ENCODE measurements around the gene GSTT2.

GSTT2 gene

DNA sequence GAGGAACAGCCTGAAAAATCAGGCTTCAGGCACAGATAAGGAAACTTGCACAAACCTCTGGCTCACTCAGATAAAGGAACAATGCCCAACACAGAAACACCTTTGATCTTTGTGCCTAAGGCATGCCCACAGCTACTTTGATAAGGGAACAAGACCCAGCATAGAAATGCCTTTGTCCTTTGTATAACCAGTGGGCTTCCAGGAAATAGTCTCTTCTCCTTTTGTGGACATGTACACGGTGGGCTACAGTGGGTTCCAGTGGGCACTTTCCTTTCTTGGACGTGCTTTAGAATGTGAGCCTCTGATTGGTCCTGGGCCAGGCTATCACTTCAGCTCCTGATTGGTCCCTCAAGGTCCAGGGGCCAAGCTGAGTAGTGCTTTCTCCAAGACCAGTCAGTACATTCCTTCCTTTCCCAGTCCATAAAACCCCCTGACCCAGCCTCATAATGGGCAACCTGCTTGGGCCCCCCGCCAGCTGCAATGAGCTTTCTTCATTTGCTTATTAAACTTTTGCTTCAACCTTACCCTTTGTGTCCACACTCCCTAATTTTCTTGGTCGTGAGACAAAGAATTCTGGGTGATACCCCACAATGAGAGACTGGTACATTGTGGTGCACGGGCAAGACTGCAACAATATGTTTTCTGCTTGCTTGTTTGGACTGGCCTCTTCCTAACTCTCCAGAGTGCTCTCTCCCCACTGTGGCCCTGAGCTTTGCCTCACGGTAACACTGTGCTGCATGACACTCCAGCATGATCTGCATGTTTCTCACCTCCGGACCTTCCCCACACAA, 29.5 kb downstream of the GSTT2 start:
- DNase-seq: no peak

DNA sequence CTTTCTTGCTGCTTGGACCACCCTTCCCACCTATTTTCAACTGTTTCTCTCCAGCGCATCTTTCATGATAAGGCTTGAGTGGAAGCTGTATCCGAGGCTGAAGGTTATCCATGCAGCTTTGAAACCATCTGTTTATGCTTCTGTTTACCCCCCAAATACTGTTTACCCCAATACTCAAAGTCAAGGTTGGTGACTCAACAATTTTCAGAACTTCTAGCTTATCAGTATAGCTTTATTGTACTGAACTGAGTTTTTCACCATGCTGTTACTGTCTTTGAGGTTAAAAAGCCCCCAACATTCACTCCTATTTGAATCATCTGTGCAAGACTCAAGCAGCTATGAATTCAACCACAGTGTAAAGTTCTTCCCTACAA, 30.1 kb downstream of the GSTT2 start:
- no peak for DNase-seq

DNA sequence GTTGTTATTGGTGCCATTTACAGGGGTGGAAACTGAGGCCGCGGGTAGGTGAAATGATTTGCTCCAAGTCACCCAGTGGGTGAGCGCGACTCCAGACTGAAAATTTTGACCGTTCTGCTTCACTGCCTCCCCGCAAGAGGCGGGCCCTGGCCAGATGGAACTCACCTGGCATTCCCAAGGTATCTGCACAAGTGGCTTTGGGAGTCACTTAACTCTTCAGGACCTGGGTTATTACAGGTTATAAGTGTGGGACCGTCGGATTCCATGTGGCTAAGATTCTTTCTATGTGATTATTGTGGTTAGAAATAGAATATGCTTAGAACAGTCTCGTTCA, 31.8 kb downstream of the GSTT2 start:
- DNase-seq: no peak

DNA sequence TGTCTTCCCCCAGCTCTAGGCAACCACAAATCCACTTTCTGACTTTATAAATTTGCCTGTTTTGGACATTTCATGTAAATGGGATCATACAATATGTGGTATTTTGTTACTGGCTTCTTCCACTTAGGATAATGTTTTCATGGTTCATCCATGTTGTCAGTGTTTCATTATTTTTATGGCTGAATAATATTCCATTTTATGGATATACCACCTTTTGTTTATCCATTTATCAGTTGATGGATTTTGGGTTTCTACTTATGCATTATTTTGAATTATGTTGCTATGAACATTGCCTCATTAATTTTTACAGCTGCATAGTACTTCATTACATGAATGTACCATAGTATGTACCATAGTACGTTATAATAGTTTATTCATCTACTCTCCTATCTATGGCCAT, 36.2 kb downstream of the GSTT2 start:
- DNase-seq: no peak

DNA sequence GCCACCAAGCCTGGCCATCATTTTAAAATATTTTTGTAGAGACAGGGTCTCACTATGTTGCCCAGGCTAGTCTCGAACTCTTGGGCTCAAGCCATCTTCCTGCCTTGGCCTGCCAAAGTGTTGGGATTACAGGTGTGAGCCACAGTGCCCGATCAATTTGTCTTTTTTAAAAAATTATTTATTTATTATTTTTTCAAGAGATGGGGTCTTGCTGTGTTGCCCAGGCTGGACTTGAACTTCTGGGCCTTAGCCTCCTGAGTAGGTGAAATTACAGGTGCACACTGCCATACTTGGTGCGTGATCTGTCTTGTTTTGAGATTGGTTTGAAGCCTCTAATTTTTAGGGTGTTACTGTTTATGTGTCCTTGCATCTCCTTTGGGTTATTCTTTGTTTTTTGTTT, 41.4 kb downstream of the GSTT2 start:
- DNase-seq: no peak

DNA sequence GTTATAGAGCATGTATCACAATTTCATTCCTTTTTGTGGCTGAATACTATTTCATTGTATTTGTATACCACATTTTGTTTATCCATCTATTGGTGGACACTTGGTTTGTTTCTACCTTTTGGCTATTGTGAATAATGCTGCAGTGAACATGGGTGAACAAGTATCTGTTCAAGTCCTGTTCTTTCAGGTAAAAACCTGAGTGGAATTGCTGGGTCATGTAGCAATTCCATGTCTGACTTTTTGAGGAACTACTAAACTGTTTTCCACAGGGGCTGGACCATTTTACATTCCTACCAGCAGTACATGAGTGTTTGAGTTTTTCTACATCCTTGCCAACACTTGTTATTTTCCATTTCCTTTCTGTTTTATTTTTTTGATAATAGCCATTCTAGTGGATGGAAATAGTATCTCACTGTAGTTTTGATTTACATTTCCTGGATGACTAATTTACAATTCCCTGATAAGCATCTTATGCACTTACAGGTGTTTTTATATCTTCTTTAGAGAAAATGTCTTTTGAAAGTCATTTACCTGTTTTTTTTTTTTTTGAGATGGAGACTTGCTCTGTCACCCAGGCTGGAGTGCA, 43.4 kb downstream of the GSTT2 start:
- no peak for DNase-seq

DNA sequence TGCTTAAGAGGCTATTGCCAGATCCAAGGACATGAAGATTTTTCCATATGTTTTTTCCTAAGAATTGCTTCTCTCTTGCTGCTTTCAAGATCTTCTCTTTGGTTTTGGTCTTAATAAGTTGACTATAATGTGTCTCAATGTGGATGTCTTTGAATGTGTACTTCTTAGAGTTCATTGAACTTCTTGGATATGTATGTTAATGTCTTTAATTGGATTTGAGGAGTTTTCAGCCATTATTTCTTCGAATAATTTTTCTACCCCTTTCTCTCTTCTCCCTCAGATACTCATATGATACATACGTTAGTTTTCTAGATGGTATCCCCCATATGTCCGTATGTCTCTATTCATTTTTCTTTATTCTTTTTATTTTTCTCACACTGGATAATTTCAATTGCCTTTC, 44.4 kb downstream of the GSTT2 start:
- DNase-seq: no peak

DNA sequence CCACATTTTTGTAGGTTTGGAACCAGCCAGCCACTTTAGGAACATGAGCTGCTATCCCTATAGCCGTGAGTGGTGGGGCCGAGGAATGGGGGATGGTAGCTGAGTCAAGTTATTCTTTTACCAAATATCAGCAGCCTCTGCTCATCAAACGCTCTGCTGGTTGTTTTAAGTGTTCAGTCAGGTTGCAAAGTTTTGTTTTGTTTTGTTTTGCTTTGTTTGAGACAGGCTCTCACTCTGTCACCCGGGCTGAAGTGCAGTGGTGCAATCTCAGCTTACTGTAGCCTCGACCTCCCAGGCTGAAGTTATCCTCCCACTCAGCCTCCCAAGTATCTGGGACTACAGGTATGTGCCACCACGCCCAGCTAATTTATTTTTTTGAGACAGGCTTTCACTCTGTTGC, 45.5 kb downstream of the GSTT2 start:
- DNase-seq: no peak

DNA sequence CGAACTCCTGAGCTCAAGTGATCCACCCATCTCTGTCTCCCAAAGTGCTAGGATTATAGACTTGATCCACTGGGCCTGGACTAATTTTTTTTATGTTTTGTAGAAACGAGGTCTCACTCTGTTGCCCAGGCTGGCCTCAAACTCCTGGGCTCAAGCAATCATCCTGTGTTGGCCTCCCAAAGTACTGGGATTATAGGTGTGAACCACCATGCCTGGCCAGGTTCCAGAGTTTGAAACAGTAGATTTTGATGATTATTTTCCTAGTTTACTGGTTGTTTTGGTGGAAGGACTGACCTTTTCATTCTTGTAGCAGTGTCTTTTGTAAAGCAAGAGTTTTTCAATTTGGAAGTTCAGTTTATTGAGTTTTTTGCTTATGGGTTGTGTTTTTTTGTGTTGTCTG, 46.1 kb downstream of the GSTT2 start:
- DNase-seq: no peak

DNA sequence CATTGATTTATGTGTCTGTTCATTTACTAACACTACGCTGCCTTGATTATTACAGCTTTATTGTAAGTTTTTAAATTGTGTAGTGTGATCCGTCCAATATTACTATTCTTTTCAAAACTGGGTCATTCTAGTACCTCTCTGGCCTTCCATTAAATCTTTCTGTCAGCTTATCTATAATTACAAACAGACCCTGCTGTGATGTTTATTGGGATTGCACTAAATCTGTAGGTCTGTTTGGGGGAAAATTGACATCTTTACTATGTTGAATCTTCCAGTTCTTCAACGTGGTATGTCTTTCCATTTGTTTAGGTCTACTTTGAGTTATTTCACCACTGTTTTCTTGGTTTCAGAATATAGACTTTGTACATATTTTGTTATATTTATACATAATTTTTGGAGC, 46.8 kb downstream of the GSTT2 start:
- no peak for DNase-seq

DNA sequence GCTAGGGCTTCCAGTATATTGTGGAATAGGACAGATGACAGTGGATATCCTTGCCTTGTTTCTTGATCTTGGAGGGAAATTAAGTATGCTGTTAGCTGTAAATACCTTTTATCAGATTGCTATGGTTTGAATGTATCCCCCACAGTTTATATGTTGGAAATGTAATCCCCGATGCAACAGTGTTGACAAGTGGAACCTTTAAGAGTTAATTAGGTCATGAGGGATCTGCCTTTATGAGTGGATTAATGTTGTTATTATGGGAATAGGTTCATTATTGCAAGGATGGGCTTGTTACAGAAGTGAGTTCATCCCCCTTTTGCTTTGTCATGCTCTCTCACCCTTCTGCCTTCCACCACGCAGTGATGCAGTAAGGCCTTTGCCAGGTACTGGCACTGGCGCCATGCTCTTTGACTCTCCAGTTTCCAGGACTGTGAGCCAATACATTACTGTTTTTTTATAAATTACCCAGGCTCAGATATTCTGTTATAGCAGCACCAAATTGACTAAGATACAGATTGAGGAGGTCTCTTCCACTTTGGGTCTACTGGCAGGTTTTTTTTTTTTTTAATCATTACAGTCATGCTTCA, 47.5 kb downstream of the GSTT2 start:
- DNase-seq: no peak

DNA sequence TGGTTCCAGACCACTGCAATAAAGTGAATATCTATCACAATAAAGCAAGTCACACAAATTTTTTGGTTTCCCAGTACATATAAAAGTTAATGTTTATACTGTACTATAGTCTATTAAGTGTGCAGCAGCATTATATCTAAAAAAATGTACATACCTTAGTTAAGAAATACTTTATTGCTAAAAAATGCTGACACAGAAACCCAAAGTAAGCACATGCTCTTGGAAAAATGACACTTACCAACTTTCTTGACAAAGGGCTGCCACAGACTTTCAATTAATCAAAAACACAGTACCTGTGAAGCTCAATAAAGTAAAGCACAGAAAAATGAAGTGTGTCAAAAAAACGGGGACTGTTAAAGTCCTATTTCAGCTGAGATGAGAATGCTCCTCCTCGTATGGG, 48.1 kb downstream of the GSTT2 start:
- DNase-seq: no peak

DNA sequence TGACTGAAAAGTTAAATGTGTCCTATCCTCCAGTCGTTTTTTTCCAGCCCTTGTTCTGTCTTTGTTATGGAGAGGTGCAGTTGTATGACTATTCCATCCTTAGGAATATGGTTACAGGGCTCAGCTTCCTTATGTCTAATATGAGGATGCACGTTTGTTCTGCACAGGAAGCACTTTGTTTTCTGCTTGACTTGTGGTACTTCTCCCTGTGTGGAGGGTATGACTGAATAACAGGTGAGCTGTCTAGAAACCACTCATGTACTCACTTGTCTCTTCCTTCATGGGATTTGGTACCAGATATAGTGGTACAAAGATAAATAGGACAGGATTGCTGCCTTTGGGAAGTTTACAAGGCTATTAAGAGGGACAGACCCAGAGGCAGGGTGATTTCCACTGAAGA, 48.6 kb downstream of the GSTT2 start:
- no peak for DNase-seq

DNA sequence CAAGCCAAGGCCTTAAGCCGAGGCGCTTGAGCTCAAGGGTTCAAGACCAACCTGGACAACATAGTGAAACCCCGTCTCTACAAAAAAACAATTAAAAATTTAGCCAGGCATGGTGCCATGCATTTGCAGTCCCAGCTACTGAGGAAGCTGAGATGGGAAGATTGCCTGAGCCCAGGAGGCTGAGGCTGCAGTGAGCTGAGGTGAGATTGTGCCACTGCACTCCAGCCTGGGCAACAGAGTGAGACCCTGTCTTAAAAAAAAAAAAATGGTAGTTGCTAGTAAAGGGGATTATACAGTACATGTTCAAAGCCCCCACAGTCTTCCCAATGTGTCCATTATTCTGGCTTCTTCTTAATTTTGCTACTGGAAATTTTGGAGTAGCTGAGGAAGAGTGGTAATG, 49.4 kb downstream of the GSTT2 start:
- DNase-seq: no peak

DNA sequence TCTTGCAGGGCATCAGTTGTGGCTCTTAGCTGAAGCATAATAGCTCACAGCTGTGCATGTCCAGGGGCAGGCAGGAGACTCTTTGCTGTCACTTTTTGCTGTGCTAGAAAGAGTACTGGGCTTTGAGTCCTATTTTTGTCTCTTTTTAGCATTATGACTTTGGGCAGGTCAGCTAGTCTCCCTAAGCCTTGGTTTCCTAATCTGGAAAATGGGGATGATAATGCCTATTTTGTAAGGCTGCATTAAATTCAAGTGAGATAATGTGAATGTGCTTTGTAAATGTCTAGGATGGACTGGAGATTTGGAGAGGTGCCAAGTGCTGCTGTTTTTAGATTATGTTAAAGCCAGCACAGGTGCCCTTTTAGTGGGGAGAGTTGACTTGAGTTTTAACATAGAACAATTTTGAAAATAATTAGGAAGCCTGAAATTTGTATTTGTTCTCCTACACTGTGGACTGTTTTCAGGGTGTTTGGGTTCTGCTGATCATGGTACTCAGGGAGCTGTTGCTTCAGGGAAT, 50.3 kb downstream of the GSTT2 start:
- no peak for DNase-seq

All from NK-92 treated with Interleukin-12 subunit alpha and Interleukin-12 subunit beta, amount 100 ng/mL, for 24 hours (cell line).